Panc1 (cell line): ENCODE data around the gene PBXIP1.

Experiments used
- CTCF ChIP-seq: fragments of 450-650 bp; IDR thresholded peaks from 2 replicates; pipeline ENCODE4 v1.5.1; 2017; ENCODE audit warnings: mild to moderate bottlenecking
- POLR2AphosphoS5 ChIP-seq: IDR thresholded peaks from 2 replicates; pipeline ENCODE4 v1.6.1; 2012; ENCODE audit warnings: mild to moderate bottlenecking, low read depth, low read length, moderate library complexity
- SIN3A ChIP-seq: IDR thresholded peaks from 2 replicates; pipeline ENCODE4 v1.6.1; 2012; ENCODE audit warnings: low read depth, mild to moderate bottlenecking, low read length, moderate library complexity, borderline replicate concordance; ENCODE audit not compliant: insufficient read depth

GRCh38 chr1:154996966-154997701 is 41.2 kb upstream of the PBXIP1 start:
- TF ChIP-seq SIN3A (no peak), CTCF (no peak), POLR2AphosphoS5 (no peak)
